ENCODE data around the gene HTRA3.

HTRA3 gene

DNA sequence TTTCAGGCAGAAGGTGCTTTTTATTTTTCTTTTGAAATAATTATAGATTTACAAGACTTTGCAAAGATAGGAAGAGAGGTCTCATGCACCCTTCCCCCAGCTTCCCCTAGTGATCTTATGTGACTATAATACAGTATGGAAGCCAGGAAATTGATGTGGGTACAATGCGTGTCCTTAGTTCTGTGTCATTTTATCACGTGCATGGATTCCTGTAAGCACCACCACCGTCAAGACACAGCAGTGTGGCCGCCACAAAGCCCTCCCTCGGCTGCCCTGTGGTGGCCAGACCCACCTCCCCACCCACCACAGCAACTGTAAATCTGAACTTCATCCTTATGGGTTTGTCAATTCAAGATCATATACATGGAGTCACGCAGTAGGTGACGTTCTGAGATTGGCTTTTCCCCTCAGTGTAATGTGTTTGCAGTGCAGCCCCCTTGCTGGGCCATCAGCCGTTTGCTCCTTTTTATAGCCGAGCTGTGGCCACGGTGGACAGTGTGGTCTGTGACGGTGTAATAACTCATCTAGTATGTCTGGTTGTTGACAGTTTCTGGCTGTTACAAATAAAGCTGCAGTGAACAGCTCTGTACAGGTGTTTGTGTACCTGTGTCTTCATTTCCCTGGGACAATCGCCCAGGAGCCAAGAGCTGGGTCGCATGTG is 10.9 kb upstream of the HTRA3 start:
- no peak overlapping the region for H3K27ac ChIP-seq
- no peak for TF ChIP-seq ZFX (IDR thresholded peaks at IDR 0.05)
- TF ChIP-seq CTCF (conservative IDR thresholded peaks at IDR 0.05): no peak

DNA sequence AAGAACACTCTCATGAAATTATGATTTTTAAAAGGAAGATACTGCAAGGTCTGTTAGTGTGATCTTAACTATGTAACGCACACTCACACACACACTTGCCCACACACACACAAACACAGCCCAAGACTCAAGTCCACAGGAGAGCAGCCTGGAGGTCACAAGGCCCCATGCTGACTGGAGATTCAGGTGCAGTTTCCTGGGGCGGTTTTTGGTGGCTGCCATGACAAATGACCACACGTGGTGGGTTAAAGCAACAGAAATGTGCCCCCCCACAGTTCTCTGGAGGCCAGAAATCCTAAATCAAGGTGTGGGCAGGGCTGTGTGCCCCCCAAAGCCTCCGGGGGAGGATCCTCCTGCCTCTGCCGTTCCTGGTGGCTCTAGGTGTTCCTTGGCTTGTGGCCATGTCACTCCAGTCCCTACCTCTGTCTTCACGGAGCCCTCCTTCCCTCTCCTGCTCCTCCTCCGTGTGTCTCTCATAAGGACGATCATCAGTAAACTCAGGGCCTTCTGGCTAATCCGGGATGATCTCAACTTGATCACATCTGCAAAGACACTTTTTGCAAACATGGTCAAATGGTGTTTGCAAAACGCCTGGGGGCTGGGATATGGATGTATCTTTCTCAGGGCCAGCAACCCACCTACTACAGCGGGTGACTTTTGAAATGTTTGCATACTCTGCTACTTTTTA is 9.7 kb upstream of the HTRA3 start:
- H3K27ac ChIP-seq: peak overlapping the region; percentile 29; the same call in 1 of the 2 replicates
- TF ChIP-seq CTCF (conservative IDR thresholded peaks at IDR 0.05) (no peak), ZFX (IDR thresholded peaks at IDR 0.05) (no peak)

GRCh38 chr4:8260656-8261111 is 8.9 kb upstream of the HTRA3 start:
- TF ChIP-seq ZFX (IDR thresholded peaks at IDR 0.05) (no peak), CTCF (conservative IDR thresholded peaks at IDR 0.05) (no peak)
- peak overlapping the region; percentile 29 for H3K27ac ChIP-seq

- no peak for TF ChIP-seq CTCF (conservative IDR thresholded peaks at IDR 0.05)
- TF ChIP-seq ZFX (IDR thresholded peaks at IDR 0.05): no peak
- no peak overlapping the region for H3K27ac ChIP-seq
Observed at GRCh38 chr4:8261851-8262535, 7.6 kb upstream of the HTRA3 start.

GRCh38 chr4:8262637-8263322 is 6.8 kb upstream of the HTRA3 start:
- no peak overlapping the region for H3K27ac ChIP-seq
- TF ChIP-seq ZFX (IDR thresholded peaks at IDR 0.05) (no peak), CTCF (conservative IDR thresholded peaks at IDR 0.05) (no peak)

DNA sequence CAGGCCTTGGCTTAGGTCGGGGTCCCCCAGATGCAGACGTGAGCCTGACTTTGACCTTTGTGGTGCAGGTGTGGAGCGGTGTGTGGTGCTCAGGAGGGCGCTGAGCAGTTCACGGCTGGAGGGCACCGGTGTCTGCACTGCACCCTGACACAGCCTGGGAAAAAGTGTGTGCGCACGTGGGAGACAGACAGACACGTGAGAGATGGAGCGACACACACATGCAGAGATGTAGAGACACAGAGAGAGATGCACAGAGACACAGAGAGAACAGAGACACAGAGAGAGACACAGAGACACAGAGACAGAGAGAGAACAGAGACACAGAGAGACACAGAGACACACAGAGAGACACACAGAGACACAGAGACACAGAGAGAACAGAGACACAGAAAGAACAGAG is 6.2 kb upstream of the HTRA3 start:
- TF ChIP-seq ZFX (IDR thresholded peaks at IDR 0.05) (no peak), CTCF (conservative IDR thresholded peaks at IDR 0.05) (no peak)
- H3K27ac ChIP-seq: no peak overlapping the region
